K562 (cell line): Measurements from ENCODE around the gene CTNNA3. TPM values are rescaled to one million over a fixed set of nuclear protein-coding genes. Genes with fewer than 3 reads are reported as not detected.

Experiments
- ATAC-seq: fragments of 200-7000 bp; cut with Tn5 transposase; 3 replicates; pipeline ENCODE4 v1.9.1; 2020; ENCODE audit warnings: moderate library complexity
- BruUV-seq: library from RNA; stranded (reverse); fragments of 400-500 nt; replicated peaks from 2 replicates; lab custom pipeline; 2021; lab: Mats Ljungman, UMichigan
- CTCF ChIA-PET: fragments of 300-600 bp; formaldehyde crosslinking; extraction: SDS; loops from one replicate; lab custom pipeline; 2021; ENCODE audit warnings: low intra/inter-chr PET ratio; lab: Yijun Ruan, JAX
- POLR2A ChIA-PET: fragments of 300-600, 350-650 bp; sonication (Branson Sonifier 250); formaldehyde crosslinking; extraction: SDS; loops from one replicate; lab custom pipeline; 2021; ENCODE audit warnings: antibody characterized with exemption, inconsistent platforms; lab: Yijun Ruan, JAX
- DNase-seq, 4 experiments: peaks; one replicate each; pipeline versions ENCODE4 v3.0.0 to v3.0.0-alpha.2; 2011 to 2018; ENCODE audit warnings: low spot score in 3 of 4, mixed read lengths in 3 of 4; ENCODE audit errors: extremely low read depth in 1 of 4
- FAIRE-seq: peaks from 2 replicates; lab custom pipeline; 2011; peaks lifted over from hg19 to GRCh38; lab: Jason Lieb, UNC
- H2AFZ ChIP-seq: 2 replicates; pipeline ENCODE4 v1.6.0; 2011; ENCODE audit warnings: low read depth, low read length, control low read depth, inconsistent platforms
- H3K27ac ChIP-seq: fragments of 200-600 bp; 3 replicates; pipeline ENCODE4 v1.8.0; 2011; ENCODE audit warnings: low read depth, mild to moderate bottlenecking, control low read depth, inconsistent platforms, low read length, moderate library complexity, mixed read lengths; ENCODE audit errors: extremely low read depth
- H3K27me3 ChIP-seq, 2 experiments: fragments of 300-600 bp in 1 of 2; 2 replicates in 1 of 2; 3 replicates in 1 of 2; pipeline versions ENCODE4 v1.6.0 to v1.8.0; 2011; ENCODE audit warnings: inconsistent platforms in 2 of 2, low read length in 2 of 2, mild to moderate bottlenecking in 1 of 2, mixed read lengths in 1 of 2, moderate library complexity in 1 of 2; ENCODE audit not compliant: control insufficient read depth in 2 of 2, insufficient read depth in 2 of 2
- H3K36me3 ChIP-seq: fragments of 300-600 bp; 3 replicates; pipeline ENCODE4 v1.8.0; 2011; ENCODE audit warnings: mild to moderate bottlenecking, low read length, inconsistent platforms; ENCODE audit not compliant: control insufficient read depth, insufficient read depth
- H3K4me1 ChIP-seq, 2 experiments: fragments of 200-600 bp in 1 of 2; replicated peaks in 1 of 2; 2 replicates in 1 of 2; 3 replicates in 1 of 2; pipeline versions ENCODE4 v1.5.1 to v1.8.0; 2011; ENCODE audit warnings: inconsistent platforms in 2 of 2, low read length in 2 of 2, mild to moderate bottlenecking in 1 of 2, mixed read lengths in 1 of 2, moderate library complexity in 1 of 2; ENCODE audit not compliant: control insufficient read depth in 2 of 2, insufficient read depth in 2 of 2
- H3K4me2 ChIP-seq: 2 replicates; pipeline ENCODE4 v1.6.1; 2011; ENCODE audit warnings: low read length, control low read depth, inconsistent platforms, mixed read lengths; ENCODE audit not compliant: insufficient read depth
- H3K4me3 ChIP-seq: fragments of 200-600 bp; sonication (generic), shearing (Covaris generic); 2 replicates; pipeline ENCODE4 v1.5.1; 2016; ENCODE audit warnings: control low read depth, inconsistent platforms
- H3K79me2 ChIP-seq: fragments of 200-600 bp; 3 replicates; pipeline ENCODE4 v1.8.0; 2011; ENCODE audit warnings: low read length, inconsistent platforms; ENCODE audit not compliant: control insufficient read depth, insufficient read depth
- H3K9ac ChIP-seq, 2 experiments: 2 replicates each; pipeline versions ENCODE4 v1.6.0 to v1.6.1; 2011; ENCODE audit warnings: low read depth in 2 of 2, low read length in 2 of 2, control low read depth in 1 of 2, inconsistent platforms in 1 of 2, mild to moderate bottlenecking in 1 of 2, mixed read lengths in 1 of 2; ENCODE audit not compliant: insufficient read depth in 1 of 2
- H3K9me1 ChIP-seq: one replicate; pipeline ENCODE4 v1.6.0; 2011; ENCODE audit warnings: inconsistent platforms, mild to moderate bottlenecking, low read length, moderate library complexity; ENCODE audit not compliant: control insufficient read depth, insufficient read depth
- H3K9me3 ChIP-seq: replicated peaks from 2 replicates; pipeline ENCODE4 v1.5.1; 2011; ENCODE audit warnings: low read depth, low read length, inconsistent platforms; ENCODE audit not compliant: control insufficient read depth, insufficient read depth
- H4K20me1 ChIP-seq: replicated peaks from 2 replicates; pipeline ENCODE4 v1.6.1; 2011; ENCODE audit warnings: low read length, inconsistent platforms, mixed read lengths; ENCODE audit not compliant: control insufficient read depth, insufficient read depth
- PBX2 ChIP-seq, 2 experiments: IDR thresholded peaks in 1 of 2; conservative IDR thresholded peaks in 1 of 2; 2 replicates each; pipeline ENCODE4 v1.6.1; 2016; ENCODE audit warnings: low read depth in 2 of 2, mild to moderate bottlenecking in 1 of 2, missing compliant biosample characterization in 1 of 2, missing genetic modification characterization in 1 of 2, moderate library complexity in 1 of 2
- WGBS: fragments of 100-300 bp; shearing (Covaris generic); methylation state at CpG from one replicate; pipeline ENCODE4 v1.1.6; 2016; ENCODE audit warnings: low coverage, mixed read lengths; ENCODE audit not compliant: insufficient coverage; ENCODE audit errors: missing lambda C conversion rate; 5-methylcytosine and 5-hydroxymethylcytosine counted together
- in situ Hi-C: fragments of 300-500 bp; cut with MboI; formaldehyde crosslinking; loops from 4 replicates; pipeline ENCODE4 v1.15.0; 2018; ENCODE audit warnings: inconsistent platforms, mixed read lengths
- intact Hi-C: fragments of 100-400 bp; cut with micrococcal nuclease; formaldehyde crosslinking; loops from 2 replicates; pipeline ENCODE4 v1.14.2; 2022
- polyA plus RNA-seq, 8 experiments: library from polyadenylated mRNA; depleted of rRNA in 4 of 8; stranded (reverse) in 5 of 8; unstranded in 3 of 8; fragments of >200 nt; fragmentation: Nextera tagmentation in 2 of 8; fragmentation: Illumina TruSeq in 1 of 8; extraction: Ambion mirVana in 2 of 8; extraction: Trizol in 1 of 8; gene quantifications; 2 replicates each; pipeline versions ENCODE4 v1.2.1 to v1.2.3, GENCODE V29; 2011 to 2014; ENCODE audit warnings: inconsistent platforms in 1 of 8, missing spikeins in 1 of 8
- total RNA-seq, 7 experiments: library from RNA; depleted of rRNA in 6 of 7; stranded (reverse); fragments of >200 nt in 6 of 7; fragmentation: Illumina TruSeq in 2 of 7; extraction: Trizol in 2 of 7; gene quantifications; 2 replicates each; pipeline versions ENCODE4 v1.2.1 to v1.2.3, GENCODE V29; 2011 to 2021; ENCODE audit warnings: low replicate concordance in 1 of 7

Gene CTNNA3
- total and polyA plus RNA-seq, 9 of the 15 experiments (the other 6 are each of a cell fraction or from before 2014, with no cell fraction given) = 0.04 TPM; not detected in 8

GRCh38 chr10:66844176-66844942, 851.6 kb downstream of the CTNNA3 start:
- no peak overlapping the region for H3K27ac ChIP-seq
- H3K9me1 ChIP-seq = no peaks in the 10 kb centered on the region
- in situ Hi-C loops (no loop called here), intact Hi-C loops (no loop called here)
- DNase-seq = no peak
- H3K79me2 ChIP-seq = no peaks in the 10 kb centered on the region
- no peak overlapping the region for H3K4me3 ChIP-seq
- ChIA-PET POLR2A (no interaction called here), CTCF (no interaction called here)
- H3K4me2 ChIP-seq = no peak overlapping the region
- 3% methylated on average over 1 of the region's 1 CpG for WGBS
- no peak for FAIRE-seq
- H2AFZ ChIP-seq = no peak overlapping the region
- TF ChIP-seq PBX2 (CRISPR knock-in tag; IDR thresholded peaks at IDR 0.05; ENCODE audit: low read depth) (no peak), PBX2 (tag; conservative IDR thresholded peaks at IDR 0.05; ENCODE audit: low read depth) (no peak)
- no peaks in the 10 kb centered on the region for H3K4me1 ChIP-seq
- no peaks in the 10 kb centered on the region for H3K9me3 ChIP-seq
- ATAC-seq = no peak
- no peaks in the 10 kb centered on the region for H3K36me3 ChIP-seq
- no peaks in the 10 kb centered on the region for H4K20me1 ChIP-seq
- no peak overlapping the region for H3K9ac ChIP-seq
- H3K27me3 ChIP-seq = no peaks in the 10 kb centered on the region
- no TSS peak for BruUV-seq
